Smooth muscle cell of the umbilical artery (primary cell): ENCODE measurements around the gene RNU1-1. TPM values are rescaled to one million over a fixed set of nuclear protein-coding genes. Genes with fewer than 3 reads are reported as not detected.

Experiments
- total RNA-seq: library from RNA; depleted of rRNA; stranded (reverse); fragments of >200 nt; gene quantifications from 2 replicates; pipeline ENCODE4 v1.2.3, GENCODE V29; 2014

Gene RNU1-1
- under 0.01 TPM in 2 replicates for total RNA-seq

DNA sequence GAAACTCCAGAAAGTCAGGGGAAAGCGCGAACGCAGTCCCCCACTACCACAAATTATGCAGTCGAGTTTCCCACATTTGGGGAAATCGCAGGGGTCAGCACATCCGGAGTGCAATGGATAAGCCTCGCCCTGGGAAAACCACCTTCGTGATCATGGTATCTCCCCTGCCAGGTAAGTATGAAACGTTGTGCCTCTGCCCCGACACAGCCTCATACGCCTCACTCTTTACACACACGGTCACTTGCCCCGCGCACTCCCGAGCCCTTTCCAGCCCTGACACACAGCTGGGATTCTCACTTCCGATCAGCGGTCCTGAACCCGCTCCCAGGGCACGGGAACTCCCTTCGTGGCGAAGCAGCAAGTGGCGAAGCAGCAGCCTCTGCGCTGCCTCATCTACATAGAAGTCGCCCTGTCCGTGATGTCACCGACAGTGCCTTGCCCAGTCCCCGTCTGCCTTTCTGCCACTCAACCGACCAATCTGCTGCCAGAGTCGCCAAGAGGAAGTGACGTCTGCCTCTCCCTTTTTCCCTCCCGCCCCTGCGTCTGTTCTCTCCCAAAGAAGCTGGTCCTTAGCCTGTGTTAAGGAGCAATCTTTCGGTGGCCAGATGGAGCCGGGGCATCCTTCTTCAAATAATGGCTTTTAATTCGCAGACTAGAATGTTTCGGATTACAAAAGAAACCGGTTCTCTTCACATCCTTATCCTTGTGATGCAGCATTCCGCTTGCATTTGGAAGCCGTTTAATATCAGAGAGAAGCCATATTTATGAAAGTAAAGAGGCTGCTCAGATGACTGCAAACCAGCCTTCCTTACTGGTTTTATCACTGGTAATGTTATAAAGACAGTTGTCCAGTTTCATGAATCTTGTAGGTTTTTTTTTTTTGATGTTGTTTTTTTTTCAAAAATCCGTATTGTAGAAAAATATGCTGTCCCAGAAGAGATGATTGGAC is at the start of gene RNU1-1:
RNU1-1 (minus strand) TSS at position 179 of the 949 bp plus-strand sequence.

Other genes starting within 250 kb of the RNU1-1 start
- 11.9 and 13.1 TPM in 2 replicates for gene FBXO42, start 161.8 kb downstream of the RNU1-1 start, total RNA-seq
- gene SZRD1, start 147.0 kb downstream of the RNU1-1 start, total RNA-seq: 16.9 and 39.4 TPM in 2 replicates
- gene SPATA21, start 76.9 kb downstream of the RNU1-1 start, total RNA-seq: not detected in 2 replicates
- gene NECAP2, start 73.6 kb downstream of the RNU1-1 start, total RNA-seq: 74.4 and 74.8 TPM in 2 replicates
- 39.2 and 107 TPM in 2 replicates for gene NBPF1, start 99.3 kb upstream of the RNU1-1 start, total RNA-seq
- gene RNU1-3, start 152.7 kb upstream of the RNU1-1 start, total RNA-seq: under 0.01 TPM in 2 replicates
- under 0.01 TPM in 2 replicates for gene RNU1-4, start 226.2 kb upstream of the RNU1-1 start, total RNA-seq